GM18508 (cell line): Measurements from ENCODE around the gene TTYH2.
"Not testable (repeated sequence)": the region's sequence is repeated elsewhere in the genome, so short reads cannot be mapped to it uniquely, and the experiment has no call there.

Source experiments
- ATAC-seq: cut with Tn5 transposase; IDR thresholded peaks from one replicate; pipeline ENCODE4 v1.9.1; 2021; ENCODE audit warnings: moderate number of reproducible peaks; ENCODE audit not compliant: insufficient read depth, unreplicated experiment

The TTYH2 gene

GRCh38 chr17:74252211-74252610, 38.8 kb downstream of the TTYH2 start:
- no peak for ATAC-seq

- ATAC-seq: no peak
Measured at GRCh38 chr17:74253036-74253435, 39.7 kb downstream of the TTYH2 start.

GRCh38 chr17:74257311-74257710, 43.9 kb downstream of the TTYH2 start:
- ATAC-seq: no peak

- ATAC-seq: no peak
Measured at GRCh38 chr17:74259667-74260524, 46.5 kb downstream of the TTYH2 start.

GRCh38 chr17:74260525-74260850, 47.1 kb downstream of the TTYH2 start:
- no peak for ATAC-seq

GRCh38 chr17:74262601-74263000, 49.2 kb downstream of the TTYH2 start:
- ATAC-seq: no peak

GRCh38 chr17:74267054-74267453, 53.7 kb downstream of the TTYH2 start:
- not testable (repeated sequence) for ATAC-seq

GRCh38 chr17:74267579-74267978, 54.2 kb downstream of the TTYH2 start:
- ATAC-seq: no peak

- no peak for ATAC-seq
Measured at GRCh38 chr17:74267987-74268499, 54.7 kb downstream of the TTYH2 start.

GRCh38 chr17:74268558-74268957, 55.2 kb downstream of the TTYH2 start:
- no peak for ATAC-seq

- no peak for ATAC-seq
Measured at GRCh38 chr17:74270333-74270732, 57.0 kb downstream of the TTYH2 start.

GRCh38 chr17:74271281-74271680, 57.9 kb downstream of the TTYH2 start:
- ATAC-seq: no peak

- no peak for ATAC-seq
Measured at GRCh38 chr17:74271901-74272561, 58.7 kb downstream of the TTYH2 start.

GRCh38 chr17:74272731-74273201, 59.4 kb downstream of the TTYH2 start:
- no peak for ATAC-seq

GRCh38 chr17:74274060-74274708, 60.8 kb downstream of the TTYH2 start, which contains the start of gene DNAI2:
Gene DNAI2, plus strand, starts transcription at chr17:74274234. Its CDS starts 7,584 bp downstream, at chr17:74281818.
- ATAC-seq: no peak

GRCh38 chr17:74274709-74275340, 61.5 kb downstream of the TTYH2 start:
- no peak for ATAC-seq

GRCh38 chr17:74276051-74276476, 62.7 kb downstream of the TTYH2 start:
- no peak for ATAC-seq

- ATAC-seq: no peak
Measured at GRCh38 chr17:74276541-74277009, 63.2 kb downstream of the TTYH2 start.

- no peak for ATAC-seq
Measured at GRCh38 chr17:74277935-74278334, 64.6 kb downstream of the TTYH2 start.

- ATAC-seq: not testable (repeated sequence)
Measured at GRCh38 chr17:74279617-74280016, 66.2 kb downstream of the TTYH2 start.
